NCI-H82 (cell line): ENCODE data around the gene CLN6.
"Not testable (repeated sequence)": the region's sequence is repeated elsewhere in the genome, so short reads cannot be mapped to it uniquely, and the experiment has no call there.

Experiments used
- DNase-seq: peaks from one replicate; lab custom pipeline; 2025; lab: John Stamatoyannopoulos, UW

The CLN6 gene

DNA sequence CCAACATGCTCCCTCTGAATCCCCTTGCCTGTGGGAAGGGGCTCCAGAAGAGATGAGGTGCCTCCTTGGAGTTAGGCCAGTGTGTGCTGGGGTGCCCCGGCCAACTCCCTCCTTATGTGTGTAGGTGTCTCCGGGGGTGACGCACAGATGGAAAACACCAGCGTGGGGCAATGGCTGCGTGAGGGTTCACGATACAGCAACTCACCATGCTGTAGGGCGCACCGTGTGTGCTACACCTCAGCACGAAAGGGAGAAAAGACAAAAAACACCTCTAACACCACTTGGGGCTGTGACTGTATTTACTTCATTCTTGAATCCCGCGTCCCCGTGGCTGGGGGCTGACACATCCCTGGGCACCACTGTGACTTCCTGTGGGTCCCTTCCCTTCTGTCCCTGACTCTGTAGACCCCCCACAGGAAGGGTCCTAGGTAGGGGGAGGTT is 22.8 kb downstream of the CLN6 start:
- DNase-seq = no peak

DNA sequence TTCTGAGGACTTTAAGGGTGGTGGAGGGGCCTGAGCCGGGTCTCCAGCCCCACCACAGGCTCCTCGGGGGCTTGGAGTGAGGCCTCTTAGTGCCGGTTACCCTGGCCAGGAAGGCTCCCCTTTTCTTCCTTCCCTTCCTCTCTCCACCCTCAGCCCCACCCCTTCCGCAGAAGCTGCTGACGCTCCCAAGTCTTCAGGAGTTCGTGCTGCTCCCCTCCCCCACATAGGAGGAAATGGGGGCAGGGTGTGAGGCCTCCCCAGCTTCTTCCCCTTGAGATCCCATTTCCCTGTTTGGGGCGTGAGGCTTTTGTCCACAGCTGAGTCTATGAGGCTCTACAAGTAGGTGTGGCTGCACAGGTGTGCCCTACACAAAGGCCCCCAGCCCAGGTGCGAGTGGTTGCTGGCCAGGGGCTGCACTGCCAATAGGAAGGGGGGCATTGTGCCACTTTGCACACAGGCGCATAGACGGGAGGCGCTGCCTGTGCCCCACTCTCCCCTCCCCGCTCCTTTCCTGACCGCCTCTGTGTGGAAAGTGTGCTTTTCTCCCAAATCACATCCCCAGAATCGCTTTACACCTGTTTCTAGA is 23.5 kb downstream of the CLN6 start:
- no peak for DNase-seq

DNA sequence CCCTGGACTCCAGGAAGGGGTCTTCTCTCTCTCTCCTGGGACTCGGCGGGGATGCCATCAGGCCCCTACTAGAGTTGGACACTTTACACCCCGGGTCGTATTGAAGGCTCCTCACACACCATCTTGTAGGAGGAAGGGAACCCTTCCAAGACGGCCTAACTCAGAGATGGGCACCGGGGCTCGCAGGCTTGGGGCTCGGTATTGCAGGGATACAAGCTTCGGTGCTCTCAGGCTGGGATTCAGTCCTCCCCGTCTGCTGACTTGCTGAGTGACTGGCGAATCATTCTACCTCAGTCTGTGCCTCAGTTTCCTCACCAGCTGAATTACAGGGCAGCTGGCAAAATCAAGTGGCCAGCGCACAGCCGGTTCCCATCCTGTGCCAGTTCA is 24.0 kb downstream of the CLN6 start:
- no peak for DNase-seq

DNA sequence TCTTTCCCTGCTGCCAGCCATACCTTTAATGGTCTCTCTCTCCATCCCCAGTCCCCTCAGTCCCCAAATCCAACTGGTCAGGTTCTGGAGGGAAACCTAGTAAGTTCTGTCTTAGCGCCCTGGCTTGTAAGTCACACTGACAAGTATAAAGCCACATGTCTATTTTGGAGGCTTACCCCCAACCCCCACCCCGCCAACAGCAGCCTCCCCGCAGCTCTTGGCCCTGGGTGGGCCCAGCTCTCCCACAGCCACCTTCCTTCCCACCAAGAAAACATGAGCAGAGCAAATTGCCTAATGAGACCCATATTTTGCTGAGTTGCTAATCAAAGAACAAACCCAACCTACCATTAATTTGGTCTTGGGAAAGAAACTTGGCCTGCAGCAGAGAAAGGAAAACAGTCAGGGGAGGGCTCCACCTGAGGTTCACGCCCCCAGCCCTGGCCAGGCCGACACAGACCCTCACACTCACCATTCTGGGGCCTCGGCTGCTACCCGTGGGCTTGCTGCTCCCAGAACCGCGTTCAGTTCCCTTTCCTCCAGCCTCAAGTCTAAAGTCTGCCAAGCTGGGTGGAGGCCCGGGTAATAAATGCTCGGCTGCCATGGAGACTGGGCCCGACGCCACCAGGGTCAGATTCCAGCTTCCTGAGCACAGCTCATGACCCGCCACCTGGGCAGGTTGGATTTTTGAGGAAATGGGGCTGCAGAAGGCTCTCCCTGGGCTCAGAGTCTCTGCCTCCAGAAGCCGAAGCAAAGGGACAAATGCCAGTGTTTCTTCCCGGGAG is 24.6 kb downstream of the CLN6 start, which contains the start of gene CALML4:
CALML4 (minus strand) TSS at position 557 of the 782 bp plus-strand sequence; CDS start at position 472, 85 bp downstream.
- no peak for DNase-seq

DNA sequence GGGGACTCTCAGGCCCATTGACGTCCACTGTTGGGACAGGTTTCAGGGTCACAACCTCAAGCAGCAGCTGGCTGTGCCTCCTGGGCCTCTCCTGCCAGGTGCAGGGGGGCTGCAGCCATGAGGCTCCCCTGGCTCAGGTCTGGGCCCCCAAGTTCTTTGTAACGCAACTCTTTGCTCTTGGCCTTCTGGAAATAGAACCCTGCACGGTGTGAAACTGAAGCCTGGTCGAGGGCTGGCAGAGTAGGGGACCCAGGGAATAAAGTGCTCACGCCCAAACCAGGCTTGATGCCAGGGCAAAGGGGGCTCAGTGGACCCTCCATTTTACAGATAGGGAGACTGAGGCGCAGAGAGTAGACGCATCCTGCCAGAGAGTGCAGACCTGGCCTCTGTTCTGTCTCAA is 25.2 kb downstream of the CLN6 start:
- DNase-seq = no peak

DNA sequence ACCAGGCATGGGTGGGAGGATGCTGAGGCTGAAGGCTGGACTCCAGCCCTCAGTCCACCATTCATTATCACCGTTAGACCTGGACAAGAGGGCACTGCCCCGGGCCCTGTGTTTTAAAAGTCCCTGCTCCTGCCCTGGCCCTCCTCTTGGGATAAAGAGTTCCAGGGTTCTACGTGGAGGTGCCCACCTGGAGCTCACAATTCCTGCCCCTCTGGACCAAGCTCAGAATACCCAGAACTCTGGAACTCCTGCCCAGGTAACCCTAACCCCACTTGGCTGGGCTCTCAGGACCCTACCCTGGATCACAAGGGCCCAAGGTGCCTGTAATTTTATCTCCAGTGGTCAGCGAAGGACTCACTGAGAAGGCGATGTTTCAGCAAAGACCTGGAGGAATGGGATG is 25.6 kb downstream of the CLN6 start:
- no peak for DNase-seq

DNA sequence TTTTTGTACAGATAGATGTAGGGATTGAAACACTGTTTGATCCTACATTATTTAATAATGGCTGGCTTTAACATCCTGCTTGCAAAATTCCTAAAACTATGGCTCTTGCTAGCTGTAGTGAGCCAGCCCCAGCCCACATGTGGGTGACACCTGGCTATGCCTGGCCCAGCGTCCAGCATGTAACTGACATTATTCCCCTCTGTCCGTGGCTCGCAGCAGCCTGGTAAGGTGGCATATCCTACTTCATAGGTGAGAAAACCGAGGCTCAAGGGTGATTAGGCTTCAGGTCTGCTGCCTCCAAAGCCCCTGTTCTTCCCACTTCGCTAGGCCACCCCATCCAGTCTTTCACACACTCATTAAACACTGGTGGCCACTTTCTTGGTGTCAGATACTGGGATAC is 26.0 kb downstream of the CLN6 start:
- DNase-seq = no peak

DNA sequence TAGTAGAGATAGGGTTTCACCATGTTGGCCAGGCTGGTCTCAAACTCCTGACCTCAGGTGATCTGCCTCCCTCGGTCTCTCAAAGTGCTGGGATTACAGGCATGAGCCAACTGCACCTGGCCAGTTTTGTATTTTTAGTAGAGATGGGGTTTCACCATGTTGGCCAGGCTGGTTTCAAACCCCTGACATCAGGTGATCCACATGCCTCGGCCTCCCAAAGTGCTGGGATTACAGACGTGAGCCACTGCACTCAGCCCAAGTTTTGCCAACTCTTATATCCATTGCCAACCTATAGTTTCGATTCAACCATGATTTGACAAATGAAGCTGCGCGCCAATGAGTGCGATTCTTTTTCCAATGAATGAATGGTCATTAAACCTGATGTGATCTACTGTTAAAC is 26.5 kb downstream of the CLN6 start:
- not testable (repeated sequence) for DNase-seq

DNA sequence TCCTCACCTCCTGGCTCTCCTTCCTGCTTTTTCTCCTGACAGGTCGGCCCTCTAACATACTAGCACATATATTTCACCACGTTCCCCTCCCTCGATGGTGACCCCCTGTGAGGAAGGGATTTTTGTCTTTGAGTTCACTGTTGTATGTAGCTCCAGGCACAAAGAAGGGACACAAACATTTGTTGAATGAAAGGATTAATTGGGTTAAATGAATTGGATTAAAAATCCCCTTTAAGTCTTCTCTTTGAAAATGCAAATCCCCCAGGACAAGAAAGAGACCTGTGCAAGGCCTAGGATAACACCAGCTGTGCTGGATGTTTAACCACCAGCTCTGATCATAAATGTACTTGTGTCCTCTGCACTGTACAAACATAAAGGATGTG is 27.7 kb downstream of the CLN6 start:
- DNase-seq = peak; percentile 91

DNA sequence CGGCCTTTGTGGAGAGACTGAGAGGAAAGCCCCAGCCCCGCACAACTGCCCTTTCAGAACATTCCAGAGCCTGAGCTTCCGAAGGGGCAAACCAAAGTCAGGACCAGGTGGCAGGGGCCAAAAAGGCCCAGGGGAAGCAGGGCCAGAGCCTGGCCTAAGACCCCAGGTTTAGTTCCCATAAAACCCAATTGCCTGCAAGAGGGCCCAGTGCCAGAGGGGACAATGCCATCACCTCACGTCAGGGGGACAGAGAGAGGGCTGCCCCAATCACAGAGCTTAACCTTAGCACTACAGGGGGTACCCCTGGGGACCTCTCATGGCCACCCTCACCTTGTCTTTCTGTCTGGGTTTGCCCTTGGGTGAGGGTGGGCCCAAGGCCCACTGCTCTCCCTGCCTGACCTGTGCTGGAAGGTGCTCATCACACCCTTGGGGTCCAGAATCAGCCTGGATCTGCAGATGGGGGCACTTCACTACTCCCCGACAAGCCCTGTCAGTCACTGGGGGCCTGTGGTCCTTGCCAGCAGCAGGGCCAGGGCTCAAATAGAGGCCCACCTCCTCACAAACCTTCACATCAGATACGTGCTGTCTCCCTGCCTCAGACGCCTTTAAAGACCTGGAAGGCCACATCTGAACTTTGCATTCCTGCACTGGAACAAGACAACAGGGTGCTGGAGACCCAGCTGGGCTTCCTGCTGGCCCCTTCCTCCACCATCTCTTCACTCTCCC is 28.2 kb downstream of the CLN6 start:
- DNase-seq = peak; percentile 89

DNA sequence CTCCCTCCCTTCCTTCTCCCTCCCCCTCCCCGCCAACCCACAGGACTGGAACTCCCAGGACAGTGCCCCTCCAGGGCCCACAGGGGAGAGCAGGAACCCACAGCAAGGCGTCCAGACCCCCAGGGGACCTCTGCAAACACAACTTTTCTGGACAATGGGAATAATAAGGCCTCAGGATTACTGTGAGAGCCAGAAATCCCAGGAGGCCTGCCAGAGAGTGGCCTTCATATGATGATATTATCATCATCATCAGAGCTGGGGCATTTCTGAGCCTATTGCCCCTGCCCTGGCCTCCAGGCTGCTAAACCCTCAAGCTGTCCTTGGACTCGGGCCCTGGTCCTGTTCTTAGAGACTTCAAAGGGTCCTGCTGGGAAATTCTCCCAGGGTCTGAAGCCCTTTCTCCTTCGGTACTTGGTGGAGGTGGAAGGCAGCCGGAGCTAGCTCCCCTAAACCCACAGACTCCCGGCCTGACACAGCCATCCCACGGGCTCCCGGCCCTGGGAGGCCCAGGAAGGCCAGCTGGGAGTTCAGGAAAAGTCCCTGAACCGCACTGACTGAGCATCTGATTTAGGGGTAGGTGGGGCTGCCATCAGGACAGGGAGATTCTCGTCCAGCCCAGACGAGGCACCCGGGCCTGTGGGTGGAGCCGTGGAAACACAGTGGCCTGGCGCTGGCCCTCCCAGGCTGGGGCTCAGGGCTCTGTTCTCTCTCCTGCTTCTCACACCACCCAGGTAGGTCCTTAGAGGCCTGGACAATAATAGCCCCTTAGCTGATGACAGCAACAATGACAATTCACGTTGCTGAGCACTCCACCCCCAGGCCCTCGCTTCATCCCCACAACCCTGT is 29.3 kb downstream of the CLN6 start:
- peak; percentile 32 for DNase-seq

DNA sequence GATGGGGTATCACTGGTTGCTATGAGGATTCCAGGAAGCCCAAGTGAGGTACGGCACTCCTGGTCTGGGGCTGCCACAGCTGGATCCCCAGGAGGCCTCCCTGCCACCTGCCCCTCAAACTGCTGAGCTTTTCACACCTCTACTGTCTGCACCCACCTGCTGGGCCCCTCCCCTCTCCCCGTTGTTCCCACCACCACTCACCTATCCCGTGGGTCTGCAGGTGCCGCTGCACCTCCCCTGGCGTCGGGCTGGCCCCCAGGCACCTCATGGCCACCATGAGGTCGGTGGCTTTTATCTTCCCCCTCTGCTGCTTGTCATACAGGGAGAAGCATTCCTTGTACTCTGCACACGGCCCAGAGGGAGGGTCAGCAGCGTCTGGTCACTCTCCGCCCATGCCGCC is 30.2 kb downstream of the CLN6 start:
- DNase-seq = no peak

DNA sequence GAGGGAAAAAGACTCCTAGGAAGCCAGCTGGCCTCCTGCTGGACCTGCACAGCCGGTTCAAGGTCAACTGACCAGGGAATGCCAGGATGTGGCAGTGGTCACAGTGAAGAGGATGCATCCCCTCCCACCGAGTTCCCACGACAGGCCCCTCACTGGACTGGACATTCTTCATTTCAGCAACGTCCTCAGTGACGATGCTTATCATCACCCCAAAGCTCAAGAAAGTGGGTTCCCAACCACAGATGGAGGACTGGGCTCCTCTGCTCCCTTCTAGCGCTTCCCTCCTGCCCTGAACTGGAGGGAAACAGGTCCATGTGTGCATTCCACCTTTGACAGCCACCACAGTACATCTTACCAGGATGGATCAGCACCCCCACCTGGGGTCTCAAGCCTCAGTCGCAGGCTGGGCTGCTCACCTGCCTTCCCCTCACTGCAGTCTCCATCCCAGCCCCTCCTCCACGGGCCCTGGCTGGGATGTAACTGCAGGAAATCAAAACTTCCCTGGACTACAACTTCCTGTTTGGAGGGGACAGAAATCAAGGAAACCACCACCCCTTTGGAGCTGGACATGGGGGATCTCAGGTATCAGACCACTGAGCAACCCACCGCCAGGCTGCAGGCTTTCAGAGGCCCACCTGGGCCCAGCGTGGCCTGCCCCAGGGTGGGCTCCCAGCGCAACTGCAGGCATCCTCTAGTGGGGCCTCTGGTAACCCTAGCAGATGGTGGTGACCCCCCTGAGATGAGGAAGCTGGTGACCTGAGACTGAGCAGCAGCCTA is 31.7 kb downstream of the CLN6 start:
- no peak for DNase-seq

DNA sequence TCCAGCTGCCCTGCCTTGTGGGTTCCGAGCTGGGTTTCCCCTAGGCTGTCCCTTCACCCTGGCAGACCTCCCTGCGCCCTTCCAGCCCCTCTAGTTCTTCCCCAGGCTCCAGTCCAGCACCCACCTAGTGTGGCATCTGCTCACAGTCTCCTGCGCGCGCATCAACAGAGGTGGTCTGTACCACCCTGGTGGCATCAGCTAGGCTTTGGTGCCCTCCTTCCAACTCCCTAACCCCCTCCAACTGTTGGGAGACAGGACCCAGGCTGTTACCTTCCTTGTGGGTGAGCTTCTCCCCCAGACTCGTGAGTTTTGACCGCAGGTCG is 32.4 kb downstream of the CLN6 start:
- no peak for DNase-seq

DNA sequence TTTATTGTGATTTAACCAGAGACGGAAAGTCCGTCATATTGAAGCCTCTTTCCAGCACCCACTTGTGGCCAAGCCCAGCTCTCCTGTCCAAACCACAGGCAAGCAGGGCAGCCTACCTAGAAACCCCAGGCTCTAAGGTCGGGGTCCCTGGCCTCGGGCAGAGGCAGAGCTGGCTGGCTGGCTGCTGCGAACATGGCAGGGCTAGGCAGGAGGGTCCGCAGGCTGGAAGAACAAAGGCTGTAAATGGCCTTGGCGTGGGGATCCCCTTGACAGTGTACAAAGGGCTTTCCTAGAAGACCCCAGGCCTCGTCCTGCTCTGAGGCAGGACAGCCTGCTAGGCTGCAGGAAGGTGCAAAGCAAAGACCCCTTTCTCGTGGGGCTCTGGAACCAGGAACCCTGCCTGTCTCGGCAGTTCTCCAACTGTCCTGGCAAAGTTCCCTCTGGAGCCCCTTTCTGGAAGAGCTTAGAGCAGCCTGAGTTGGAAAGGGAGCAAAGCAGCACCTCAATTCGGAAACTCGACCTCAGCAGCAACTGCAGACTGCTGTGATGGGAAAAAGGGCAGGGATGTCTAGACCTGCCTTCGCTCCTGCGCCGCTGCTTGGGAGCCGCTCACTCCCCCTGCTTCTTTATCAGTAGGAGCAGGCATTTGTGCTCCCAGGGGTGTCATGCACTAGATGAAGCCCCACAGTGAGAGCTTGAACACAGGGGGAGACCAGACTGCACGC is 32.9 kb downstream of the CLN6 start:
- no peak for DNase-seq

DNA sequence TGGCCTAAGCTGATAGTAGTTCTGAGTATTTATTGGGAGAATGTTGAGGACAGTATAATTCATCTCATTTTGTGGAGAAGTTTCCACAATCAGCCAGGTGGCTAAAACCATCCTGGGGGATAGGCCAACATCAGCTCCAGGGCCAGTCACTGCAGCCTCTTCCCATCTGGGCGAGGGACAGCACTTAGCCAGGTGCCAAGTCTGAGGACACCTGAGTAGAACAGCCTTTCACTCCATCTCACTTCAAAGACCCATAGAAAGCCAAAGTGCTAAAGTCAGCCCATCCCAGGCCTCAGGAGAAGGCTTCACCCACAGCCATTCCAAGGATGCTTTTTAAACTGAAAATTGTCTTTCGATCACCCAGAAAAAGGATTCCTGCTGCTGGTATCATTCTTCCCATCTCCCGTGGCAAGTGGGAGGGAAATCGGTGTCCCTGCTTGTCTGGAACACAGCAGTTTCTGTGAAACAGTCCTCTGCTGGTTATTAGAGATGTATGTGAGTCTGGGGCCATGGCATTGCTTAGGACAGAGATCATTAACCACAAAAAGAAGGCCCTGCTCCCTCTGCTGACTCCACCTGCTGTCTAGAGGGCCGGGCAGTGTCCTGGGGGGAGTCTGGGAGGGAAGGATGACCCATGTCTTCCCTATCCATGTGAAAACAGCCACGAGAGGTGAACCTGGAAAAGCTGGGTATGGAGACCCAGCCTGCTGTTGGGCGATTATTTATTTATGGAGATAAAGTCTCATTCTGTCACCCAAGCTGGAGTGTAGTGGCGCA is 34.0 kb downstream of the CLN6 start:
- DNase-seq = no peak

DNA sequence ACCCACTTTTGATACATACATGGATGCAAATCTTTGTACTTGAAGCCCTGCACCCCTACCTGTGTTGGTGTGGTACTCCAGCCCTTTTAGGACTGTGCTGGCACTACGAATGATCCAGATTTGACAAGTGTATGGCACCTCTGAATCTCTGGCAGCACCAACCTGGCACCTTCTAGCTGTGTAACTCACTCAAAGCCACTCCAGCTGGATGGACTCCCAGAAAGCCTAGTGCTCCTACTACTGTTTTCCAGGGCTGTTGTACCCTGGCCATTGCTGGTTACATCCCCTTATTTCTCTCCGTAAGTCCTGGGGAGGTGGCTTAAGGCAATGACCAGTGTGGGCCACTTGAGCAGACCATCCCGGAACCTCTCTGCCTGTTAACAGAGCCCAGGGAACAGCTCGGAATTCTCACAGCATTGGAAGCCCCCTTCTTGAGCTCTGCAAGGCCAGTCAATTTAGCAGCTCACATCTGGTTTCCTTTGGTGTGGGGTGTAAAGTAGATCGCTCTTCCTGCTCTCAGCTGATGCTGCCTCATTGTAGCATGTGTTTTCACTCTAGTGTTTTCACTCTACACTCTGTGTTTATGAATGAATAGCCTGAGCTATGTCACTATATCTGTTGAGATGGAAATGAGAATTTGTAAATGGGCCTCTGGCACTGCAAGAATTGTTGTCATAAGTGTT is 36.6 kb downstream of the CLN6 start:
- no peak for DNase-seq

DNA sequence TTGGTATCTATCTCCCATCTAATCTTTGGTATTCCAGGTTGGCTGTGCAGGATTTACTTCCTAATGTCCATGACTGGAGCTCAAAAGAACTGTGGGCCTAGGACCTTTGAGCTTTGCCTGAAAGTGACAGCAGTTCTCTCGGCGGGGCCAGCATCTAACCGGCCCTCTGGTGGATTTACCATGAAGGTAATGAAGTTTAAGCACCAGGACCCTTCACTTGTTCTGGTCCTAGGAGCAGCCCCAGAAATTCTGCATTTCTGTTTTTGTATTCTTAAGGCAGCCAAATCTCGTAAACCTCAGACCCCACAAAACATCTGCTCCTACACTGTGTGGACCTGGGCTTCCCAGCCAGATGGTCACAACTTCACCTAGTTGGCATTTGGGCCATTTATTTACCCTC is 37.4 kb downstream of the CLN6 start:
- DNase-seq = no peak

DNA sequence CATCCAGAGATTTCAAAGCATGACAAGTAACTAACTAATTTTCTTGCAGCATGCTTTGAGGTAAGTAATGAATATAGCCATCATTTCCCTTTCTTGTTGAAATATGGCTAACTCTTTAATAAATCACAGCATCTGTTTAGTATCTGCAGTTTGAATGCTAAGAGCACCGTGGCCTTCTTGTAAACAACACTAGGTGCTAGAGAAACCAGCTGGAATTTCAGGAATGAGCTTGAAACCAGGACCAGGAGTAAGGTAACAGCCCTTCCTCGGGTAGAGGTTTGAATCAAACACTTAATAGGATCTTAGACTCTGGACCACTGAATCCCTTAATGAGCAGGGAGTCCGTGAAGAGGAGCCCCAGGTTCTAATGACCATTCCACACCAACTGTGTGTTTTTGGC is 38.0 kb downstream of the CLN6 start:
- DNase-seq = peak; percentile 36

DNA sequence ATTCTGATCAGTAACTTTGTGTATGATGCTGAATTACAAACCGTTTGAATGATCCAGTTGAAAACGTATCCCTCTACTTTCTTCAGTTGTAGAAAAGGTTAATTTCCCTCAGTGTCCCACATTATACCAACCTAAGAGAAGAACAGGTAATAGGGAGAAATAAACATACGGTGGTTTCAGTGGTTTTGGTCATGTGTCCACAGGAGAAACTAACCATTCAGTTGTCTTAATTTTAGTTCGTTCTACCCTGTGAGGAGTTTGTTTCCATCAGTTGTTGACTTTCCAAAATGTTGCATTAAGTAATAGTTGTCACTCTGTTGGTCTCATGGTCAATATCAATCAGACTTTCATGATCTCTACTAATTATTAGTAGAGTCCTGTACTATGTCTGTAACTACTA is 39.5 kb downstream of the CLN6 start:
- DNase-seq = no peak
